GM21737 (cell line): ENCODE data around the gene ACADVL.
"Not testable (repeated sequence)": the region's sequence is repeated elsewhere in the genome, so short reads cannot be mapped to it uniquely, and the experiment has no call there.

Source experiments
- ATAC-seq: cut with Tn5 transposase; IDR thresholded peaks from one replicate; pipeline ENCODE4 v1.9.1; 2021; ENCODE audit warnings: mild to moderate bottlenecking, moderate library complexity; ENCODE audit not compliant: unreplicated experiment

The ACADVL gene

DNA sequence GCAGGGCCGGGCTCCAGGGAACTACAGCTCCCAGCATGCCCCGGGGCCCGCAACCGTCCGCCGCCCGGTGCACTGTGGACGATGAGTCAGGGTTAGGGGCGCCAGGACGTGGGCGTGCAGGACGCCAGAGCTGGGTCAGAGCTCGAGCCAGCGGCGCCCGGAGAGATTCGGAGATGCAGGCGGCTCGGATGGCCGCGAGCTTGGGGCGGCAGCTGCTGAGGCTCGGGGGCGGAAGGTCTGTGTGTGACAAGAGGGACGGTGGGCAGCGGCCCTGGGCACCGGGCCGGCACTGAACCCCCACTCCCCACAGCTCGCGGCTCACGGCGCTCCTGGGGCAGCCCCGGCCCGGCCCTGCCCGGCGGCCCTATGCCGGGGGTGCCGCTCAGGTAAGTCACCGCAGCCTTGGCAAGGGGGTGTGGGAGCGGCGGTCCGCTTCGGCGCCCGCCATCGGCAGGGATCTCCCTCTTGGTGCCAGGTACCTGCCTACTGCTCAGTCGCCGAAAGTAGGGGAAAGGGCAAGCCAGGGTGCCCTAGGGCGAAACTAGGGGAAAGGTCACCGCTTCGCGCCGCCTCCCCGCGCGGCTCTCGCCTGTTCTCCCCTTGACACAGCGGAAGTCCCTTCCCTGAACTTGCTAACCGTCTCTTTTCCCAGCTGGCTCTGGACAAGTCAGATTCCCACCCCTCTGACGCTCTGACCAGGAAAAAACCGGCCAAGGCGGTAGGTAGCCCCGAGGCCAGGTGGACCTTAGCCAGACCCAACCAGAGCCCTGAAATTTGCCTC, at the start of gene ACADVL, which contains the start of gene DLG4:
Gene ACADVL, plus strand, starts transcription at position 127 of the 781 bp plus-strand sequence. Its CDS starts 47 bp downstream, at position 174.
Gene DLG4, minus strand, starts transcription at position 25 of the 781 bp plus-strand sequence.
- peak; percentile 52 for ATAC-seq

DNA sequence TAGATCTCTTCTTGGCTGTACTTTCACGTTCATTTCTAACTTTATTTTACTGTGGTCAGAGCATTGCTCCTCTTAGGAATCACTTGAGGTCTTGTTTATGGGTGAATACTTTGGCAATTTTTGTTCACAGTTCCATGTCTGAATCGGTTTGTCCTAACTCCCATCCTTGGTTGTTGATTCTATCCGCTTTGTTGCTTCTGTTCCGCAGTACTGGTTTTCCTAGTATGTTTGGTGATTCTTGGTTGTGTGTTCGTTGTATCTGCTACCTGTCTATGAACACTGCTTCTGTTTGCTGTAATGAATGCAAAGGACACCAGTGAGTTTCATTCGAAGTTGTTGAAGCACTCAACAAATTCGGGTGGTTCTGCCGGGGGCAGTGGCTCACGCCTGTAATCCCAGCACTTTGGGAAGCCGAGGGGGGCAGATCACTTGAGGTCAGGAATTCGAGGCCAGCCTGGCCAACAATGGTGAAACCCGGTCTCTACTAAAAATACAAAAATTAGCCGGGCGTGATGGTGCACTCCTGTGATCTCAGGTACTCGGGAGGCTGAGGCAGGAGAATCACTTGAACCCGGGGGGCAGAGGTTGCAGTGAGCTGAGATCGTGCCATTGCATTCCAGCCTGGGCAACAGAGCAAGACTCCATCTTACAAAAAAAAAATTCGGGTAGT, 47.1 kb upstream of the ACADVL start:
- ATAC-seq: not testable (repeated sequence)

DNA sequence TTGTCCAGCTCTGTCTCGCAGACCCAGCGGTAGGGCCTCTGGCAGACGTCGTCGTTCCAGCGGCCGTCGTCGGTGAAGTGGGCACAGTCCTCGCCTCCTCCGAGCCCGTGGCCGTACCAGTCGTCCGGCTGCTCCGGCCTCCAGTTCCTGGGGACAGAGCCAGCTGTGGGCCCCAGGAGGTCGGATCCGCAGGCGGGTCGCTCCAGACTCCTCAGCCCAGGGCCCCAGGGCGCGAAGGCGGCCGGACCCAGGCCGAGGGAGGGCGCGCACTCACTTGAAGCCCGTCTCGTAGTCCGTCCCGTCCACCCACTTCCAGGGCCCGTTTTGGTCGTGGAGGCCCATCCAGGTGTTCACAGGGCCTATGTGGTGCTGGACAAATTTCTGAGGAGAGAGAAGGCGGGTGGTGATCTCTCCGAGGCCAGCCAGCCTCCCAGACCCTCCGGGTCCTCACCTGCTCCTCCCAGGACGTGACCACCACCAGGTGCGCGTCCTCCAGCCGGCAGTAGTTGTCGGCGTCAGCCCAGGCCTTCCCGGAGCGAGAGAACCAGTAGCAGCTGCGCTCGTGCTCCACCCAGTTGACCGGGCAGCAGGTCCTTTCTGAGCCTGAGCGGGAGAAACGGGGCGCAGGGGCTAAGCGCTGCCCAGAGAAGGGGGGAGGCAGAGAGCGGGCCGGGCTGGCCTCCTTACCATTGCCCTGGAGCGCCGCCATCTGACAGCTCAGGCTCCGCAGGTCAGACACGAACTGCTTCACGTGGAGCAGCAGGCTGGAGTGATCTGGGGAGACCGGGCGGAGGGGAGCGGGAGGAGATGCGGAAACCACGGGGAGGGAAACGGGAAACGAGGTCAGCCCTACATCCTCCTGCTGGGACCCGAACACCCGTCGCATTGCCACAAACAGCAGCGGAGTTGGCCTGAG, 45.8 kb upstream of the ACADVL start:
- ATAC-seq: no peak

DNA sequence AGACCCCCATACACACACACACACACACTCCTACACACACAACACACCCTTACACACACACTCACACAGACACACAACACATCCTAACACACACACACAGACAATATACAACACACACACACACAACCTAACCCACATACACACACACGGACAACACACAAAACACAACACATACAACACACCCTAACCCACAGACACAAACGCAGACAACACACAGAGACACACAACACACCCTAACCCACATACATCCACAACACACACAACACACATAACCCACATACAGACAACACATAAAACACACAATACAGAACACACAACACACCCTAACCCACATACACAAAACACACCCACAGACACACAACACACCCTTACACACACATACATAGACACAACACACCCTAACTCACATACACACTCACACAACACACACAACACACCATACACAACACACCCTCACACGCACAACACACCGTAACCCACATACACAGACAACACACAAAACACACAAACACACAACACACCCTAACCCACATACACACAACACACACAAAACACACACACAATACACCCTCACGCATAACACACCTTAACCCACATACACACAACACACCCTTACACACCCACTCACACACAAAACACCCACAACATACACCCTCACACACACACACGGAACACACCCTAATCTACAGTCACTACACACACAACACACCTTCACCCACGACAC, 45.0 kb upstream of the ACADVL start:
- no peak for ATAC-seq

DNA sequence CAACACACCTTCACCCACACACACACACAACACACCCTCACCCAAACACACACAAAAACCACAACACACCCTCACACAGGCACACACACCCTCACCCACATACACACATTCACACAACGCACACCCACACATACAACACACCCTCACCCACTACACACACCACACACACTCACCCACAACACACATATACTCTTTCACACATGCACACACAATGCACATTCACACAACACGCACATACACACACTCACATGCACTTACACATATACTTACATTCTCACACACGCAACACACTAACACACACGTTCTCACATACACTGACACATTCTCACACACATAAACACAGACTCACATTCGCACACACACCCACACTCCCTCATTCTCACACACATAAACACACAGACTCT, 44.4 kb upstream of the ACADVL start:
- no peak for ATAC-seq

DNA sequence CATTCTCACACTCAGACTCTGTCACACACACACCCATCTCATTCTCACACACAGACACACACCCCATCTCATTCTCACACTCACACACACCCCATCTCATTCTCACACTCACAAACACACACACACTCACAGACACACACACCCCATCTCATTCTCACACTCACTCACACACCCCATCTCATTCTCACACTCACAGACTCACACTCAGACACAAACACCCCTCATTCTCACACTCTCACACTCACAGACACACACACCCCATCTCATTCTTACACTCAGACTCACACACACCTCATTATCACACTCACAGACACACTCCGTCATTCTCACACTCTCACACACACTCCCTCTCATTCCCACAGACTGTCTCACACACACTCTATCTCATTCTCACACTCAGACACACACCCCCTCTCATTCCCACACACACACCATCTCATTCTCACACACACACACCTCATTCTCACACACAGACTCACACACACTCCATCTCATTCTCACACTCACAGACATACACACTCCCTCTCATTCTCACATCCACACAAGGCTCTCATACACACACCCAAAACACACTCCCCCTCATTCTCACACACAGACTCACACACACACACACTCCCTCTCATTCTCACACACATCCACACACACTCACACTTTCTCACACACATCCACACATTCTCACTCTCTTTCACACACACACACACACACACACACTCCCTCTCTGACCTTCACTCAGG, 43.5 kb upstream of the ACADVL start:
- ATAC-seq: no peak

DNA sequence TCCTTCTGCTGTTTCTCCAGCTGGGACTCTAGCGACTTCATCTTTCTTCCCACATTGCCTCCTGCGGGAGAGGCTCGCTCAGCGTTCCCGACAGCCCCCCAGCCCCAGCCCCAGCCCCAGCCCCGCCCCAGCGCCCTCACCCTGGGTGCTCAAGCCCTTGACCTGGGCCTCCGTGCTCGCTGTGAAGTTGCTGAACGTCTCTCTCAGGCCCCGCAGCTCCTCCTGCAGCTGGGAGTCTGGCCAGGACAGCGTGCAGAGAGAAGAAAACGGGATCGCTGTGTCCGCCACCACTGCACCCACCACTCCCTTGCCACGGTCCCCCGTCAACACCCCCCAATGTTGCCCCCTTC, 42.9 kb upstream of the ACADVL start:
- ATAC-seq: no peak

DNA sequence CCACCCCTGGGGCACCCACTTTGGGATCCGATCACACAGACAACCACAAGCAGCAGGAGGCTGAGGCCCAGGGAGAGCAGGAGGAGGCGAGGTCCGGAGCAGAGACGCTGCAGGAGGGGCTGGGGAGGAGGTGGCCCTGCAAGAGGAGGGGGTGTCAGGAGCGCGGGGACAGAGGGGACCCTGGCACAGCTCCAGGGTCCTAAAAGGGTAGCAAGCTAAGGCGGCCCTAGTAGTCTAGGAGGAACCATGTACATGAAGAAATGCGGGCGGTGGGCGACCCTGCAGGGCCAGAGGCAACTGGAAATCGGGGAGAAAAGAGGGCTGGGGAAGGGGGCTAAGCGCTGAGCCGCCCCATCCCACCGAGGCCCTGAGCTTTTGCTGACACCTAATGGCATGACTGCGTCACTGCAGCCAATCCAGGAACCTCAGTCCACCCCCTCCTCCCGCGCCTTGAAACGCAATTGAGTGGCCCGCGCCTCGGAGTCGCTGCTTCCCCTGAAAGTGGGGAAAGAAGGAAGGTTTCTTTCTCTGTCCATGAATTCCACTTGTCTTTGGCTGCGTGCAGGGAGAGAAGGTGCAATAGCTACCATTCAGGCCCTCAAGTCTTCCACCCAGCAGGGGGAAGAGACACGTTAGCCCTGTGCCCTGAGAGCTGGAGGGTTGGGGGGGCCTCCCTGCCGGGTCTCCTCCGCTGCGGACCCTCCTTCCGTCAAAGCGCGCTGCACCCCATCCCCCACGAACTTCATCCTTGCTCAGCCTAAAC, 42.4 kb upstream of the ACADVL start:
- no peak for ATAC-seq

DNA sequence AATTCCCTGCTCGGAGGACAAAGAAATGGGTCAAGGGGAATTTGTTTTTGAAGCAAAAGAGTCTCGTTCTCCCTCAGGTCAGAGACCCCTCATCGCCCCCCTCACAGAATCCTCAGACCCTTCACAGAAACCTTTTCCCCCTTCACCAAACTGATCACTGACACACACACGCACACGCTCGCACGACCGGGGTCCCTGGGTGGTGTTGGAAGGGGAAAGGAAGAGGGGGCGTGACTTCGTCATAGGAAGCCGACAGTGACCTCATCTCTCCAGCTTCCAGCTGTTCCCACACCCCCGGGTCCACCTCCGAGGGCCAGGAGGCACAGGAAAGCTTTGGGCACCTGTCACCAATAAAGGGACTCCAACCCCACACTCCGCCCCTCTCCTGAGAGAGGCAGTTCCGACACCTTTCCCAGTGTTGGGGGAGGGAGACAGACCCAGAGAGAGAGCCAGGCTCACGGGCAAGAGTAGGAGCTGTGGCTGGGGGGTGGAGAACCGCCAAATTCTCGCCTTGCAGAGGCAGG, 41.7 kb upstream of the ACADVL start:
- no peak for ATAC-seq

DNA sequence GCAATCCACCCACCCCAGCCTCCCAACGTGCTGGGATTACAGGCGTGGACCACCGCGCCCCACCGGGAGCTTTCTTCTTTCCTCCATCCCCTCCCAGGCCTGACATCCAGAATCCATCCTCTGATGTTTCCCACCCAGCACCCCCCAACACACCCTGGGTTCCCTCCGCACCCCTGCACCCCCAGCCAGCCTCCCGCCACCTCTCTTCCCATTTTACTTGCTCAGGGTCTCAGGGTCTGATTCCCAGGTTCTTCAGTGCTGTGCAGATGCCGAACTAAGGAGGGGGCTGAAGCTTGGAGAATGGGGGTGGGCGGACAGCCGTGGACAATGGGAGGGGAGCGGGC, 40.8 kb upstream of the ACADVL start:
- ATAC-seq: no peak

DNA sequence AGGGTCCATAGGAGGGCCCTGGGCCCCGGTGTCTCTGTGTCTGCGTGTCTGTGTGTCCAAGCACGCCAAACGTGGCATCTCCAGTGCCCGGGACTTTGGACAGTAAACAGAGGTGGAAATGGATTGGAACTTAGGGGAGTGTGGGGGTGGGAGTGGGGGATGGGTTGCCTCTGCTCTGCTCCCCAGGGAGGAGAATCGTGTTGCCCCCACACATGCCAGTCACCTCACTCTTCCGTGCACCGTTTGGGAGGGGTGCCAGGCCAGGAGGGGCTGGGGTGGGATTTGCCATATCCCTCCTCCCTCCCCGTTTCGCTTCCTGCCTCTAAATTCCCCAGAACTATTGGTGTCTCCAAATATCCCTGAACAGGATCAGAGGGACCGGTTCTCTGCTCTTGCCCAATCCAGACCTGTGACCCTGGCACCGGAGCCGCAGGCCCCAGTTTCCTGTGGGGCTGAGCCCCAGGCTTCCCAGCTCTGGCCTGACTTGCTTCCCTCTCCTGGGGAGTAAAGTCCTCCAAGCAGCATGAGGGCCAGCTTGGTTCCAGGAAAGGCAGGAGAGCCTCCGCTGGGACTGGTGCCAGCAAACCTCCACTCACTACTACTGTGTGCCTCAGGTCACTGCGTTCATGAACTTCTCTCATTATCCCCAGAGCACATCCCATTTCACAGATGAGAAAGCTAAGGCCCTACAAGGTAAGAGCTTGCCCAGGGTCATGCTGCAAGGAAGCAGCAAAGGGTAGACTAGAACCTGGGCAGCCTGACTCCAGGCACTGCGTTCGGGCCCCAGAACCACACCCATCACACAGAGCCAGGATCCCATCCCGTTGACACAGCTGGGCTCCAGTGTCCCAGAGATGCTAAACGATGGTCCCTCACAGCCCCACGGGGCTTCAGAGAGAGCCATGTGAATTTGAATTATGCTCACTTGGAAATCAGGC, 40.2 kb upstream of the ACADVL start, which contains the start of gene ASGR1:
Gene ASGR1, minus strand, starts transcription at position 54 of the 938 bp plus-strand sequence. CDS start 807 bp downstream, outside the sequence.
- ATAC-seq: no peak

DNA sequence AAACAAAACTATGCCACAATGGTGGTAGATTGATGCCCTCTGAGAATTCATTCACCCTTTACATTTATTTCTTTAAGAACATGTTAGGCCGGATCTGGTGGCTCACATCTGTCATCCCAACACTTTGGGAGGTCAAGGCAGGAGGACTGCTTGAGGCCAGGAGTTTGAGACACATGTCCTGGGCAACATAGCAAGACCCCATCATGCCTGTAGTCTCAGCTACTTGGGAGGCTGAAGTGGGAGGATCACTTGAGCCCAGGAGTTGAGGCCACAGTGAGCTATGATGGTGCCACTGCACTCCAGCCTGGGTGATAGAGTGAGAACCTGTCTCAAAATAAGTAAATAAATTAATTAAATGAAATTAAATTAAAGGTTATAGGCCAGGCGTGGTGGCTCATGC, 37.6 kb upstream of the ACADVL start:
- not testable (repeated sequence) for ATAC-seq

DNA sequence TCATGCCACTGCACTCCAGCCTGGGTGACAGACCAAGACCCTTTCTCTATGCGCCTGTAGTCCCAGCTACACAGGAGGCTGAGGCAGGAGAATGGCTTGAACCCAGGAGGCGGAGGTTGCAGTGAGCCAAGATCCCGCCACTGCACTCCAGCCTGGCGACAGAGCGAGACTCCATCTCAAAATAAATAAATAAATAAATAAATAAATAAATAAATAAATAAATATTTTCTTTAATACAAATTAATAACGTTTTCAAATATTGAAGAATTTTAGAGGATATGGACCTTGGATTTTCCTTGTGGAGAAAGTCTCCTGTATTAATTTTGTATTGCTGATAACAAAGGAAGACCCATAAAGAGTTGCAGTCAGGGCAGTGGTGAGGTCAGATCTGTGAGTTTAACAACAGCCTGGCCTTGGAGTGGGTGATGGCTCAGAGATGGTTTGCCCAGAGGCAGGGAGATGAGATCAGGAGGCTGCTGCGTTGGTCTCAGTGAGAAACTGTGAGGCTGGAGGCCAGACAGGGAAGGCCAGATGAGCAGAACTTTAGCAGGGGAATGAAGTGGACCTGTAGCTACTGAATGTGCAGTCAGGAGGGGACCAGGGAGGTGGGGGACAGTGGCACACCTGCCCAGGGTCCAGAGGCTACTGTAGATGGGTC, 36.2 kb upstream of the ACADVL start:
- ATAC-seq: no peak

DNA sequence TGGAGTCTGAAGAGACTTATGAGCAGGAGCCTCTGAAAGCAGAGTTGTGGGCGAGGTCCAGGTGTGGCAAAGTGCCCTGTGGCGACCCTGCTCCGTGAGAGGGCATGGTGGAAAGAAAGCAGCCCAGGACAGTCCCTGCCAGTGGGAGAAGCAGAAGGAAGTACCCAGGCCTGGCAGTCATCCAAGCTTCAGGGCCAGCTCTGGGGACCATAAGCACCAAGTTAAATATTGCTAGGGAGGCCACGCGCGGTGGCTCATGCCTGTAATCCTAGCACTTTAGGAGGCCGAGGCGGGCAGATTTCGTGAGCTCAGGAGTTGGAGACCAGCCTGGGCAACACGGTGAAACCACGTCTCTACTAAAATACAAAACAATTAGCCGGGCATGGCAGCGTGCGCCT, 35.6 kb upstream of the ACADVL start:
- no peak for ATAC-seq

DNA sequence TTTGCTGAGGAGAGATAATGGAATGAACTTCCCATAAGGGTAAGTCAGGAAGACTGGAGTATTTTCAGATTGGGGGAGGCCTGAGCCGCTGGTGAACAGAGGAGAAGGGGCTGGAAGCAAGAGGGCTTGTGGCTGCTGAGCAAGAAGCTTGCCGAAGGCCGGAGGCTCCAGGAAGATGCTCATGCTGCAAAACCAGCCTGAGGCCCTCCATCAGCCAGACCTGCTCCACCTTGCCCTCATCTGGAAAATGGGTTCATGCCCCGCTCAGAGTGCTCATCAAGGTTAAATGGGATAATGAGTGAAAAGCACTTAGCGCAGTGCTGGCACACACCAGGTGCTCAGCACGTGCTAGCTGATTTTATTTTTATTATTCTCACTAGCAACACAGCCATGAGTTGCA, 35.1 kb upstream of the ACADVL start:
- no peak for ATAC-seq

DNA sequence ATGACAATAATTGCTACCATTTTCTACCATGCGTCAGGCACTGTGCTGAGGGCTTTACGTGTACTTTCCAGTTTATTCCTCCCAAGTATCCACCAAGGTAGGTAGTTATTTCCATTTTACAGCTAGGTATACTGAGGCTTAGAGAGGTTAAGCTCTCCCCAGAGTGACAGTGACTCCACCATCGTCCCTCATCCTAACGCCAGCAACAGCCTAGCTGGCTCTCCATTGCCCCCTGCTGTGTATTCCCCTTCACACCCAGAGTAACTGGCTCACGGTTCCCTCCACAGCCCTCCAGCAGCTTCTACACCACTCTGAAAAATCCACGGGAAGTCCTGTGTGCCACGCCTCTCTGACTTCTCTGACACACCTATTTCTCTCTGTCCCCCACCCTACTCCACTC, 33.5 kb upstream of the ACADVL start:
- no peak for ATAC-seq

DNA sequence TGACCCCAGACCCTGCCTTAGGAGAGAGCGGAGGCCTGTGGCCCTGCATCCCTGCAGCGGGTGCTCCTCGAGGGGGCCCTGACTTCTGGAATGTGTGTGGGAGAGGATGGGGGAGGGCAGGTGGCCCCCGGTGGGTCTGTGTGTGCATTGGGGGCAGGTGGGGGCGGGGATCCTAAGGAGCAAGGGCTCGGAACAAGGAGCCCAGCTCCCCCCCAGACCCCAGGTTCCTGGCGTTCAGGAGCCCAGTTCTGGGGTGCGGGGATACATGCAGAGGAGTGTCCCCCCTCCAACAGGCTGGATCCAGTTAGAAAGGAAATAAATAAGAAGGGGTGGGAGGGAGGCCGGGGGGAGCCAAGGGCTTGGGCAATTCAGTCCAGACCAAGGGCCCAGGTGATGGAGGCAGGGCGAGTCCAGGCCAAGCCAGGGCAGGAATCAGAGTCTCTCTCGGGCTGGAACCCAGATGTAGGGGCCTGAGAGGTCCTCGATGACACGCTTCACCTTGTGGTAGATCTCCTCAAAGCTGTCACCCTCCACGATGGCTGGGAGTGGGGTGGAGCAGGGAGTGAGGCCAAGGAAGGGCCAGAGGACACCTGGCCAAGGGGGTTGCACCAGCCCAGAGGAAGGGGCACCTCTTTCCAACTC, 29.3 kb upstream of the ACADVL start:
- no peak for ATAC-seq
